ENCODE measurements around the gene C10orf143.

DNA sequence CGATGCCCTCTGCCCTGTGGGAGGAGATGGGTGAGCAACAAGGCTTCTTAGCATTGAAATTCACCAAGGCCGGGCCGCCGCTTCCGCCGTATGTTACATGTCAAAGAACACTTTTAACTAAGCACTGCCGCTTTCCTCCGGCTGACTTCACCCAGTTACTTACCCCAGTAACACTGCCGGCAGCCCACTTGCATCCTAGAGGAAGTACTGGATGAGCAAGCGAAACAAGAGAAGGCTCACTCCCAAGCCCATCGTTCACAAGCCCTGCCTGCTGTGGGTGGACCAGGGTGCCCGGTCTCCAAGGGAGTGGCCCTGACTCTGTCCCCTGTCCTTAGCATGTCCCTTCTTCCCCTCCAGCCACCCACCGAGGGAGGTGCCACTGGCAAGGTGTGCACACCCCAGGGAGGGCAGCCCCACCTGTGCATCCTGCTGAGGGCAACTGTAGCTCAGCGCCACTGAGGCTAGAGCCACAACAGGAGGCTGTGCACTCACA is 73.4 kb downstream of the C10orf143 start:
- TF ChIP-seq, protein P1, sequence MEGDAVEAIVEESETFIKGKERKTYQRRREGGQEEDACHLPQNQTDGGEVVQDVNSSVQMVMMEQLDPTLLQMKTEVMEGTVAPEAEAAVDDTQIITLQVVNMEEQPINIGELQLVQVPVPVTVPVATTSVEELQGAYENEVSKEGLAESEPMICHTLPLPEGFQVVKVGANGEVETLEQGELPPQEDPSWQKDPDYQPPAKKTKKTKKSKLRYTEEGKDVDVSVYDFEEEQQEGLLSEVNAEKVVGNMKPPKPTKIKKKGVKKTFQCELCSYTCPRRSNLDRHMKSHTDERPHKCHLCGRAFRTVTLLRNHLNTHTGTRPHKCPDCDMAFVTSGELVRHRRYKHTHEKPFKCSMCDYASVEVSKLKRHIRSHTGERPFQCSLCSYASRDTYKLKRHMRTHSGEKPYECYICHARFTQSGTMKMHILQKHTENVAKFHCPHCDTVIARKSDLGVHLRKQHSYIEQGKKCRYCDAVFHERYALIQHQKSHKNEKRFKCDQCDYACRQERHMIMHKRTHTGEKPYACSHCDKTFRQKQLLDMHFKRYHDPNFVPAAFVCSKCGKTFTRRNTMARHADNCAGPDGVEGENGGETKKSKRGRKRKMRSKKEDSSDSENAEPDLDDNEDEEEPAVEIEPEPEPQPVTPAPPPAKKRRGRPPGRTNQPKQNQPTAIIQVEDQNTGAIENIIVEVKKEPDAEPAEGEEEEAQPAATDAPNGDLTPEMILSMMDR (IDR thresholded peaks at IDR 0.05) = no peak
- no peak for TF ChIP-seq POLR2A (IDR thresholded peaks at IDR 0.05)
